Esophagus (tissue), 2 donors: Measurements from ENCODE around the gene OR2G6. TPM values are rescaled to one million over a fixed set of nuclear protein-coding genes. Genes with fewer than 3 reads are reported as not detected.
"Not testable (repeated sequence)": the region's sequence is repeated elsewhere in the genome, so short reads cannot be mapped to it uniquely, and the experiment has no call there.

Experiments
- H3K27ac ChIP-seq, 2 donors: one replicate each; pipeline ENCODE4 v1.5.1; 2013; ENCODE audit warnings: low read depth in 2 of 2, mild to moderate bottlenecking in 2 of 2, inconsistent platforms in 1 of 2, low read length in 1 of 2, moderate library complexity in 1 of 2
- H3K27me3 ChIP-seq, 2 donors: one replicate each; pipeline ENCODE4 v1.6.1; 2013; ENCODE audit warnings: low read length in 2 of 2, control low read depth in 1 of 2, mild to moderate bottlenecking in 1 of 2; ENCODE audit not compliant: insufficient read depth in 2 of 2, control insufficient read depth in 1 of 2
- H3K36me3 ChIP-seq, 2 donors: one replicate each; pipeline ENCODE4 v1.6.1; 2013; ENCODE audit warnings: low read length in 1 of 2; ENCODE audit not compliant: control insufficient read depth in 2 of 2, insufficient read depth in 2 of 2
- H3K4me1 ChIP-seq, 2 donors: one replicate each; pipeline ENCODE4 v1.6.1; 2013; ENCODE audit warnings: low read length in 1 of 2; ENCODE audit not compliant: control insufficient read depth in 2 of 2, insufficient read depth in 2 of 2
- H3K4me3 ChIP-seq, 2 donors: one replicate each; pipeline ENCODE4 v1.5.1; 2013; ENCODE audit warnings: low read length in 2 of 2, mild to moderate bottlenecking in 2 of 2, low read depth in 1 of 2, moderate library complexity in 1 of 2
- H3K9me3 ChIP-seq, 2 donors: one replicate each; pipeline ENCODE4 v1.6.1; 2013; ENCODE audit warnings: mild to moderate bottlenecking in 2 of 2, low read depth in 1 of 2, low read length in 1 of 2, moderate library complexity in 1 of 2; ENCODE audit not compliant: control insufficient read depth in 2 of 2, insufficient read depth in 1 of 2
- WGBS, 2 donors: extraction: QIAGEN DNeasy Blood & Tissue Kit; methylation state at CpG; one replicate each; pipeline ENCODE4 v1.1.7; 2013; 5-methylcytosine and 5-hydroxymethylcytosine counted together
- polyA plus RNA-seq, 2 donors: library from polyadenylated mRNA; stranded (reverse); fragments of 200-250 nt; gene quantifications; one replicate each; pipeline ENCODE4 v1.2.3, GENCODE V29; 2013
- donor health status: healthy with polysubstance abuse.
- donor health status: Bipolar disorder and iron deficiency.

OR2G6 gene
- polyA plus RNA-seq, 2 donors = not detected

DNA sequence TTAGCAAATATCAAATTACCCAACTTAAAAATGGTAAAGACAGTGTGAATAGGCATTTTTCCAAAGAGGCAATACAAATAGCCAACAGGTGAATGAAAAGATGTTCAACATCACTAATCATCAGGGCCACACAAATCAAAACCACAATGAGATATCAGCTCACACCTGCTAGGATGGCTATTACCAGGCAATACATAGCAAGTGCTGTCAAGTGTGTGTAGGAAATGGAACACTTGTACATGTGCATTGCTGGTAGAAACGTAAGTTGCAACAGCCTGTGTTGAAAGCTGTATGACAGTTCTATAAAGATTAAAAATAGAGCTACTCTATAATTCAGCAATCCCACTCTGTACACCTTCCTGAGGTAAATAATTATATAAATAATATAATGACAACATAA is 64.2 kb downstream of the OR2G6 start:
- H3K27ac ChIP-seq, H3K36me3 ChIP-seq, H3K4me3 ChIP-seq, H3K4me1 ChIP-seq, H3K9me3 ChIP-seq, H3K27me3 ChIP-seq: not testable (repeated sequence)
- no CpG with 5 or more reads among the region's 1 CpG for WGBS, 2 donors

DNA sequence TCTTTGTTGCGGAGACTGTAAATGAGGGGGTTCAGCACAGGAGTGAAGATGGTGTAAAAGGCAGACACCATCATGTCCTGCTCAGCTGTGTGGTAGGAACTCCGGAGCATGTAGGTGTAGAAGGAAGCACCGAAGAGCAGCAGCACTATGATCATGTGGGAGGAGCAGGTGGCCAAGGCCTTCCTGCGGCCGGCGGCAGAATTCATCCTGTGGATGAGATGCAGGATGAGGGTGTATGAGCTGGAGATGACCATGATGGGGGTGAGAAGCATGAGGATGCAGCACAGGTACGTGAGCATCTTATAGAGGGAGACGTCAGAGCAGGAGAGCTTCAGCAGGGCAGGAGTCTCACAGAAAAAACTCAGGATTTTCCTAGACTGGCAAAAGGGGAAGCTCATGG is 66.0 kb downstream of the OR2G6 start:
- not testable (repeated sequence) for H3K9me3 ChIP-seq, H3K4me3 ChIP-seq, H3K4me1 ChIP-seq, H3K27ac ChIP-seq, H3K36me3 ChIP-seq, H3K27me3 ChIP-seq
- 80 to 98% methylated on average over 2 to 6 of the region's 8 CpGs for WGBS, 2 donors

DNA sequence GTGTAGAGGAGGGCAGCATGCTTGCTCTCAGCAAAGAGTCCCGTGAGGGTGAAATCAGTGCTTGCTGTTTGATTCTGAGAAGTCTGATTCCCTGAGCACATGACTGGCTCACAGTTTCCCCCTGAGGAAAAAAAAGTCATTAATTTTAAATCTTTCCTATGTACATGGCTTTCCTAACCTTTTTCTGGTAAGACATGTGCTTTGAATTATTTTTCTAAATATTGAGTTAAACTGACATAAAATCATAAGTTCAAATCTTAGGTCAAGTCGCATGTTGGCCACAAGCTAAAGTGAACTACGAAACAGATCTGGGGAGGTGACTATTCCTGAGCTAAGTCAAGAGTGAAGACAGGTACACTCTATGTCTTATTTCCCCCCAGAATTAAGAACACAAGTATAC is 66.8 kb downstream of the OR2G6 start, which contains the start of gene OR2T34:
OR2T34 (minus strand) TSS at position 101 of the 400 bp plus-strand sequence; CDS start at position 101, 0 bp downstream.
- H3K9me3 ChIP-seq, H3K27me3 ChIP-seq, H3K4me1 ChIP-seq, H3K4me3 ChIP-seq, H3K27ac ChIP-seq, H3K36me3 ChIP-seq: not testable (repeated sequence)
- WGBS, 2 donors = 78 to 92% methylated on average over 3 of the region's 3 CpGs

GRCh38 chr1:248576260-248576980 is 68.5 kb downstream of the OR2G6 start:
- H3K9me3 ChIP-seq = no peaks in the 10 kb centered on the region
- H3K4me1 ChIP-seq = no peaks in the 10 kb centered on the region
- H3K36me3 ChIP-seq = no peaks in the 10 kb centered on the region
- no peak overlapping the region for H3K4me3 ChIP-seq
- H3K27ac ChIP-seq = no peak overlapping the region
- WGBS, 2 donors = 79 to 80% methylated on average over 9 of the region's 9 CpGs
- no peaks in the 10 kb centered on the region for H3K27me3 ChIP-seq

Other genes starting within 250 kb of the OR2G6 start
- gene OR2T33, start 230.1 kb upstream of the OR2G6 start, polyA plus RNA-seq = not detected
- gene OR2T12, start 204.6 kb upstream of the OR2G6 start, polyA plus RNA-seq = not detected
- gene OR2M7, start 183.5 kb upstream of the OR2G6 start, polyA plus RNA-seq = not detected
- gene OR14C36, start 159.3 kb upstream of the OR2G6 start, polyA plus RNA-seq = not detected
- not detected for gene OR2T4, start 146.4 kb upstream of the OR2G6 start, polyA plus RNA-seq
- gene OR2T6, start 132.3 kb upstream of the OR2G6 start, polyA plus RNA-seq = not detected
- not detected for gene OR2T1, start 105.0 kb upstream of the OR2G6 start, polyA plus RNA-seq
- not detected for gene OR2T2, start 62.4 kb upstream of the OR2G6 start, polyA plus RNA-seq
- not detected for gene OR2T3, start 34.7 kb upstream of the OR2G6 start, polyA plus RNA-seq
- not detected for gene OR2T5, start 19.5 kb upstream of the OR2G6 start, polyA plus RNA-seq
- gene OR2T29, start 54.7 kb downstream of the OR2G6 start, polyA plus RNA-seq = not detected
- not detected for gene OR2T34, start 66.7 kb downstream of the OR2G6 start, polyA plus RNA-seq
- gene OR2T10, start 89.6 kb downstream of the OR2G6 start, polyA plus RNA-seq = not detected
- gene OR2T11, start 127.0 kb downstream of the OR2G6 start, polyA plus RNA-seq = not detected
- not detected for gene OR2T35, start 137.2 kb downstream of the OR2G6 start, polyA plus RNA-seq
- not detected for gene OR2T27, start 147.5 kb downstream of the OR2G6 start, polyA plus RNA-seq
- gene OR14I1, start 194.7 kb downstream of the OR2G6 start, polyA plus RNA-seq = not detected
- not detected for gene LYPD8, start 247.7 kb downstream of the OR2G6 start, polyA plus RNA-seq